Activated naive CD4-positive, alpha-beta T cell treated with anti-CD3 and anti-CD28 coated beads for 36 hours (primary cell): Measurements from ENCODE around the gene CD33. TPM values are rescaled to one million over a fixed set of nuclear protein-coding genes. Genes with fewer than 3 reads are reported as not detected.

Experiments used
- CTCF ChIA-PET: fragments of 350-600 bp; sonication (Branson Sonifier 250); formaldehyde crosslinking; loops from one replicate; lab custom pipeline; 2021; ENCODE audit warnings: antibody characterized with exemption; lab: Charles Lee
- DNase-seq: peaks from one replicate; pipeline ENCODE4 v3.0.0-alpha.2; 2020
- H3K27ac Mint-ChIP-seq: one replicate; pipeline ENCODE4 v1.8.0; 2021; ENCODE audit warnings: mild to moderate bottlenecking, mixed read lengths
- H3K27me3 Mint-ChIP-seq: one replicate; pipeline ENCODE4 v1.8.0; 2021; ENCODE audit warnings: low read depth, mixed read lengths
- H3K36me3 Mint-ChIP-seq: one replicate; pipeline ENCODE4 v1.8.0; 2021; ENCODE audit warnings: low read depth, mixed read lengths
- H3K4me1 Mint-ChIP-seq: one replicate; pipeline ENCODE4 v1.8.0; 2021; ENCODE audit warnings: low read depth, mixed read lengths
- H3K4me3 Mint-ChIP-seq: one replicate; pipeline ENCODE4 v1.8.0; 2021; ENCODE audit warnings: mild to moderate bottlenecking, moderate library complexity, mixed read lengths
- H3K9me3 Mint-ChIP-seq: one replicate; pipeline ENCODE4 v1.8.0; 2021; ENCODE audit warnings: mixed read lengths
- intact Hi-C: fragments of 100-400 bp; cut with micrococcal nuclease; formaldehyde crosslinking; loops from one replicate; pipeline ENCODE4 v1.15.1; 2023
- total RNA-seq, 2 experiments: library from RNA; stranded (reverse); gene quantifications; one replicate each; pipeline ENCODE4 v1.2.3, GENCODE V29; 2021

The CD33 gene
- total RNA-seq, 2 experiments from 2014 or later = 0.69 to 1.1 TPM

DNA sequence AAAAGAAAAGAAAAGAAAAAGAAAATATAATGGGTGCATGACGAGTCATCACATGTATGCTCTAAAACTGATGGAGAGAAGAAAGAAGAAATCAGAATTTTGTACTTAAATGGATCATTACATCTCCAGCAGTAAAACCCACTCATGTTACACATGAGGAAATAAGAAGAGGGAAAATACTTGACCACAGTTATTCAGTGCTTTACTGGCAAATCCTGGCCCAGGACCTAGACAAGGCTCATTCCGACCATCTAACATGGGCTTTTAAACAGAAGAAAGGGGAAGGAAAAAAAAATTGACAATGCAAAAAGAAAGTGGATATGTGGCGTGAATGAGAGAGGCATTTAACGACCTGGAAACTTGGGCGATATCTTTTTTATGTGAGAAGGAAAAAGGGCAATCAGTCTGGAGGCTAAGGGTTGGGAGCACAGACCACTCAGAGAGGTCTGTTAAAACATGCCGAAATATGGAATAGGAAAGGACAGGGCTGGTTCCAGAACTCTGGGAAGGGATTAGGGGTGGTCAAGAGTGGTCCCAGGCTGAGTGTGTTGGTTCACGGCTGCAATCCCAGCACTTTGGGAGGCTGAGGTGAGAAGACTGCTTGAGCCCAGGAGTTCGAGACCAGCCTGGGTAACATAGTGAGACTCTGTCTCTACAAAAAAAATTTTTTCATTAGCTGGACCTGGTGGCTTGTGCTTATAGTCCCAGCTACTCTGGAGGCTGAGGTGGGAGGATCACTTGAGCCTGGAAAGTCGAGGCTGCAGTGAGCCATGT lies 27.6 kb downstream of the CD33 start:
- Mint-ChIP-seq H3K4me1 (no peaks in the 10 kb centered on the region), H3K27me3 (peaks cover 3% of the 10 kb centered on the region), H3K36me3 (no peaks in the 10 kb centered on the region), H3K9me3 (no peaks in the 10 kb centered on the region), H3K4me3 (no peak overlapping the region), H3K27ac (no peak overlapping the region)
- intact Hi-C loops = no loop called here
- DNase-seq = no peak
- CTCF ChIA-PET = interaction anchor here (0.6 to 0.7 kb wide), 2 partner anchors 129 to 1015 kb away, joined by 3 read pairs; no protein-coding TSS in a partner anchor

DNA sequence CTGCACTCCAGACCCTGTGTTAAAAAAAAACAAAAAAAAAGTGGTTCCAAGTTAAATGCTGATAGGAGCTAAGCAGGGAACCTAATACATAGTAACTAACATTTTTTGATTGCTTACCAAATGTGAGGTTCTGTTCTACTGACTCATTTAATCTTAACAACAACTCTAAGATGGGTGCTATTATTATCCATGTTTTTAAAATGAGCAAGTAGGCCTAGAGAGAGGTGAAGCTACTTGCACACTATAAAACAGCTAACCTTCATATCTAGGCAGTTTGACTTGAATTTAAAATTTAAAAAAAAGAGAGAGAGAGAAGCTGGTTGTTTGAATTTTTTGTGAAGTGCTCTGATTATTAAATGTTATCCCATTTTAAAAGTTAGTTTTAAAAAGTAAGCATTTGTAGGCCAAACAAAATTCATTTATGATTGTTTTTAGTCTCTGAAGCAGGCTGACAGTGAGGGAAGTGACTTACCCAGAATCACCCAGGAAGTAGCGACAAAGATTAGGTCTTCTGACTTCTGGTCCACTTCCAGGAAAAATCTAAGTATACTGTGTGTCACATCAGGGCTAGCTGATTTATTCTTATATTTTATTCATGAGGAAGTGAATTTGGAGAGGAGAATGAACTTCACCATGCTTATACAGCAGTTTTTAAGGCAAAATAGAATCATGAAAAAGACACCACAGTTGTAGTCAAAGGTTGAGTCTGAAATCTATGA lies 28.4 kb downstream of the CD33 start:
- CTCF ChIA-PET = interaction anchor here (0.6 to 0.7 kb wide), 3 partner anchors 129 to 1015 kb away, joined by 3 read pairs; no protein-coding TSS in a partner anchor
- no peak overlapping the region for H3K27ac Mint-ChIP-seq
- no peaks in the 10 kb centered on the region for H3K9me3 Mint-ChIP-seq
- no peaks in the 10 kb centered on the region for H3K4me1 Mint-ChIP-seq
- H3K4me3 Mint-ChIP-seq = no peak overlapping the region
- no peak for DNase-seq
- H3K36me3 Mint-ChIP-seq = no peaks in the 10 kb centered on the region
- peaks cover 7% of the 10 kb centered on the region for H3K27me3 Mint-ChIP-seq
- intact Hi-C loops = no loop called here

DNA sequence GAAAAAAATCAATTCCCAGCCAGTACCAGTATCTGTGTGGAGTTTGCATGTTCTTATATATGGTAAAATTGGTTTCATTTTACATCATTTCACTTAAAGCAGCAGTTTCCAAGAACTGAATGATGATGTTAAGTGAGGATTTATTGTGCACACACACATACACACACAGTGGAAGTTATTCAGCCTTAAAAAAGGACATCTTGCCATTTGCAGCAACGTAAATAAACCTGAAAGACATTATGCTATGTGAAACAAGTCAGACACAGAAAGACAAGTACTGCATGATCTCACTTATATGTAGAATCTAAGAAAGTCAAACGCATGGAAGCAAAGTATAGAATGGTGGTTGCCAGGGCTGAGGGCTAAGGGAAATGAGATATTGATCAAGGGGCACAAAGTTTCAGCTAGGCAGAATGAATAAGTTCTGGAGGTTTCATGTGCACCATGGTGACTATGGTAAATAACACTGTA lies 31.3 kb downstream of the CD33 start:
- H3K4me1 Mint-ChIP-seq = no peaks in the 10 kb centered on the region
- DNase-seq = no peak

DNA sequence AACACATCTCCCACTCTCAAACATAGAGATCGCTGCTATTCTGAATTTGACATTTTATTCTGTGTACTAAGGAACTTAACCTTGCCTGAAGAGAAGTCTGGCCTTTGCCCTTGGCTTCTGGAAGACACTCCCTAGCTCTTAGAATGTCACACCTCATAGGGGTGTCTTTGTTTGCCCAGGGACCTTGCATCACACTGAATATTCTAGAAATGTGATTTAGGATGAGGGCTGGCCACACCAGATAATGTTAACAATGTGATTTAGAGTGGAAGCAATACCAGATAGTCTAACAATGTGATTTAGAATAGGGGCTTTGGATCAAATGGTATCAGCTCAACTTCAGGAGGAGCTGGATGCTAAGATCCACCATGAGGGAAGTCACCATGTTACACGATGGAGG lies 32.6 kb downstream of the CD33 start:
- Mint-ChIP-seq H3K4me1 (no peaks in the 10 kb centered on the region), H3K4me3 (no peak overlapping the region), H3K9me3 (no peaks in the 10 kb centered on the region), H3K27ac (no peak overlapping the region), H3K27me3 (peaks cover 26% of the 10 kb centered on the region), H3K36me3 (no peaks in the 10 kb centered on the region)
- intact Hi-C loops = no loop called here
- CTCF ChIA-PET = interaction anchor here (0.9 to 1.8 kb wide), 4 partner anchors 13 to 98 kb away, joined by 3 to 6 read pairs (median 4); no protein-coding TSS in a partner anchor
- no peak for DNase-seq

More for the DNA sequence above, 31.3 kb downstream of the CD33 start:
- CTCF ChIA-PET = interaction anchor here (1.8 kb wide), 1 partner anchor 15 kb away, joined by 6 read pairs; no protein-coding TSS in a partner anchor
- no peak overlapping the region for H3K27ac Mint-ChIP-seq
- no peaks in the 10 kb centered on the region for H3K9me3 Mint-ChIP-seq
- H3K36me3 Mint-ChIP-seq = no peaks in the 10 kb centered on the region
- intact Hi-C loops = no loop called here
- H3K27me3 Mint-ChIP-seq = peaks cover 18% of the 10 kb centered on the region
- no peak overlapping the region for H3K4me3 Mint-ChIP-seq

DNA sequence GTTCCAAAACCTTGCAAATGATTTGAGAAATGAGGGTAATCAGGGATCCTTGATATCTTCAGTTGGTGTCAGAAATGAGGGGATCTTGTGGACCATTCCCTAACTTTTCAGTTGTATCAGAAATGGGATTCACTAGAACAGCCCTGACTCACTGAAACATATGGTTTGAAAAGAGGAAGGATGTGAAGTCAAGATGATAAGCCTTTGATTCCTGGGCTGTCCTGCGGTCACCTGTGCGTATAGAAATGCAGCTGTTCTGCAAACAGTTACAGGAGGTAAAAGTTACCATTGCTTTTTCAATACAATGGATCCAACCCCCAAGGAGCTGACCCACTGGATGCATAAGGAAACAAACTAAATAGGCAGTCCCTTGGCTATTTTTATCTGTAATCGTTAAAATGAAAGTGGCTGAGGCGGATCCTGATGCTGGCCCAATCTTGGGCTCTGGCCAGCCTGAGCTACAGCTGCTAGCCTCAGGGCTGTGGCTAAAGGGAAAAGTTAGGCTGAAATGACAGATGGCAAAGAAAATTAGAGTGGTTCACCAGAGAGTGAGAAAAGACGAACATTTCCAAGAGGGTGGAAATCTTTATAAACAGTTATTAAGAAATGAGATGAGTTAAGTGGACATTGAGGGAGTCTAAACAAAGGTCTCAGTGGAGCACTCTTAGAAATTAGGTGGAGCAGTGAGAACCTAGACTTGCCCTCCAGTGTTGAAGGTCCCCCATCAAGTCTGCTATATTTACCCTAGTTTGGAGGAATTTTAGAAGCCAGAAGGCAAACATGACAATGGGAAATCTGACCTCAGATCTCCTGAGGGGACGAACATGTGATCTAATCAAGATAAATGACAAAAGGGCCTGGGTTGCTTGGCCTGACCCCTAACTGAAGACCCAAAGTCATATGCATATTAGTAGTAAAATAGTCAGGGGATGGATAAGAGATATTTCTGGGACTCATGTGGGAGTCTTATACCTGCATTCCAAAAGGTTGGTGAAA lies 33.6 kb downstream of the CD33 start:
- intact Hi-C loops = loop anchor here (1.0 kb wide), 1 partner anchor 100 kb away; no protein-coding TSS in a partner anchor
- Mint-ChIP-seq H3K4me1 (no peaks in the 10 kb centered on the region), H3K4me3 (no peak overlapping the region), H3K27me3 (peaks cover 26% of the 10 kb centered on the region), H3K36me3 (no peaks in the 10 kb centered on the region), H3K9me3 (no peaks in the 10 kb centered on the region), H3K27ac (no peak overlapping the region)
- DNase-seq = no peak
- CTCF ChIA-PET = interaction anchor here (0.5 to 2.3 kb wide), 10 partner anchors 12 to 1100 kb away, joined by 3 to 20 read pairs (median 4); no protein-coding TSS in a partner anchor

DNA sequence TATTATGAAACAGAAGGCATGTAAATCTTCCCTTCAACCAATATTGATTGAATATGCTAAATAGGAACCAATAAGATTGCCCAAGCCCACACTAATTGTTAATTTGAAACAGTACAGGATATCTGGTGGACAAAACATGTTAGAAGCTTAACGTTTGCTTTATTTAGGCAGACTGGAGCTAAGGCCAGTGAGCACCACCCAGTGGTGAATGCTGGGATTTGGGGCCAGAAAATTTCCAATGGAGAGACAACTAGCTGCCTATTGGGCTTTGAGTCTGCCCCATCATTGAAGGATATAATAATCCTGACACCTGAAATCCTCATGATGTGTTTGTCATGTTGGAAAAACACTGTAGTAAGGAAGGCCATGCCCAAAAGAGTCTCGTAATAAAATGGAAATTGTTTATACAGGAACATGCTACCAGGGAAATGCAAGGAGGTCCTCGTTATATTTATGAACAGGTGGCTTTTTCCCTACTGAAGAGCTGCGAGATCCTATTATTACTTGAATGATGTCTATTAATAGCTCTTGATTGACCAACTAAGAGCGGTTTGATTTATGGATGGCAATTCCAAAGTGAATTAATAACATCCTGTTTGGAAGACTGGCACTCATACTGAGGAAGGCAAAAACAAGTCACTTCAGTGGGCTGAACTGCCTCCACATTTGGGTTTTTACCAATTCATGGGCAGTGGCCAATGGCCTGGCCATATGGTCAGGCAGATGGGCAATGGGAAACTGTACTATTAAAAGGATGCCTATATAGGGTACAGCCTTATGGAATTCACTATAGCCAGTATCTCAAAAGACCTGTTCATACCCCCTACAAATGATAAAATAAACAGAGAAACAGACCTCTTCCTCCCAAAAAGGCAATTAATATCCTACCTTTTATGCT lies 34.7 kb downstream of the CD33 start:
- no peak overlapping the region for H3K4me3 Mint-ChIP-seq
- H3K27ac Mint-ChIP-seq = no peak overlapping the region
- DNase-seq = peak; percentile 65
- CTCF ChIA-PET = interaction anchor here (0.6 to 2.3 kb wide), 9 partner anchors 9 to 957 kb away, joined by 3 to 20 read pairs (median 4); partner anchors contain the start of gene SIGLECL1
- H3K27me3 Mint-ChIP-seq = peaks cover 26% of the 10 kb centered on the region
- intact Hi-C loops = loop anchor here (1.0 kb wide), 1 partner anchor 101 kb away; no protein-coding TSS in a partner anchor
- H3K9me3 Mint-ChIP-seq = no peaks in the 10 kb centered on the region
- H3K36me3 Mint-ChIP-seq = no peaks in the 10 kb centered on the region
- H3K4me1 Mint-ChIP-seq = no peaks in the 10 kb centered on the region

DNA sequence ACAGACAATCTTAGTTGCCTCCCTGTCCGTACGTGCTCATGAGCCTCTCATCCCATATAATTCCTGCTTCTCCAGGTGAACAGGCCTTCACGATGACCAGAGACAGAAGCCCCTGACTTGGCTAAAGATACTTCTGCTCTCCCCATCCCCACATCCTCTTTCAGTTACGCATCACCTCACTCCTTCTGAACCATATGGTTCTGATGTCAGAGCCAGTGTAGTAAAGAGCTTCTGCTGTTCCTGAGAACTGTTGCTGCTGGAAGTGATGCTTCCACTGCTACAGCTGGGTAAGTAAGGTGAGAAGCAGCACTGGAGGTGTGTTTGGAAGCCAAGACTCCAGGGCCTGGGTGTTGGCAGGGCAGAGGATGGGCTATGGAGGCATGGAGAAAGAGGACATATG lies 38.9 kb downstream of the CD33 start:
- CTCF ChIA-PET = no interaction called here
- no peaks in the 10 kb centered on the region for H3K36me3 Mint-ChIP-seq
- no peak for DNase-seq
- intact Hi-C loops = no loop called here
- H3K9me3 Mint-ChIP-seq = no peaks in the 10 kb centered on the region
- H3K4me3 Mint-ChIP-seq = no peak overlapping the region
- H3K27ac Mint-ChIP-seq = no peak overlapping the region
- H3K4me1 Mint-ChIP-seq = no peaks in the 10 kb centered on the region
- peaks cover 16% of the 10 kb centered on the region for H3K27me3 Mint-ChIP-seq

DNA sequence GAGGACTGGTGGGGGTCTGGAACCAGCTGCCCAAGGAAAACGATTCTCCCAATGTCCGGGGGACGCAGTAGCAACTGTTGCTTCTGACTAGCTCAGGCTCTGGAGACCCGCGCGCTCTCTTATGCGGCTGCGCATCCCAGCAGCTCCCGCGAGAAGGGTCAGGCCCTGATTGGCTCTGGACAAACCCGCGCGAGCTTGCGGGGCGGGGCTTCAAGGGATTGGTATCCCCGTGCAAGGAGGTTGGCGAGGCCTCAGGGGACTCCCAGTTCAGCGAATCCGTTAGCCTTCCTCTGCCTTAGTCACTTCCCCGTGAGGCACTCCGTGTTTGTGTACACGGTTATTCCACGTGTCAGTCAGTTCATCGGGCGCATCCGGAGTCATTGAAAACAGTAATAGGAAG lies 46.2 kb downstream of the CD33 start:
- no peaks in the 10 kb centered on the region for H3K36me3 Mint-ChIP-seq
- CTCF ChIA-PET = interaction anchor here (1.4 to 2.1 kb wide), 2 partner anchors 12 to 14 kb away, joined by 5 to 6 read pairs; no protein-coding TSS in a partner anchor
- no peak overlapping the region for H3K27ac Mint-ChIP-seq
- H3K4me1 Mint-ChIP-seq = peaks cover 6% of the 10 kb centered on the region
- H3K9me3 Mint-ChIP-seq = no peaks in the 10 kb centered on the region
- H3K4me3 Mint-ChIP-seq = no peak overlapping the region
- H3K27me3 Mint-ChIP-seq = no peaks in the 10 kb centered on the region
- DNase-seq = no peak
- intact Hi-C loops = no loop called here

DNA sequence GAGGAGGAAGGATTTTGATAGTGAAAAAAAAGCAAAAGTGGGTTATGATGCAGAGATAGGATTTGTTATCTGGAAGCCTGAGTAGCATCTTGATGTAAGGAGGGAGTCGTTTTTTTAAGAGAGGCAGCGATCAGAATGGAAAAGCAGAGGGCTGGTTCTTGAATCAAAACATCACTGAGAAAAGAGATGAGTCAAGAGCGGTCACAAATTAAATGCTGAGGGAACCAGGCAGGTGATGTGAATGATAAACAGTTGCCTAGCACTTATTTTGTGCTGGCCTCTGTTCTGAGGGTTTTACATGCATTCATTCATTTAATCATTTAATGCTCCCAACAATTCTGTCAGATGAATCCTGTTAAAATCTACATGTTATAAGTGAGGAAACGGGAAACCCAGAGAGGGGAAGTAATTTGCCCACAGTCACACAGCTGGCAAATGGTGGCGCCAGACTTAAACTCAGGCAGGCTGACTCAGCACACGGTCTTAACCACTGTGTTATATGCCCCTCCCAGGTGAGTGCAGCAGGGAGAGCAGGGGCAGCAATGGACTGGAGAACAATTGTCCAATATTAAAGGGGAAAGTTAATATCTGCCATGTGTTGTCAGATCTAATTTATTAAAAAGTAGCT lies 47.4 kb downstream of the CD33 start:
- H3K27ac Mint-ChIP-seq = no peak overlapping the region
- H3K9me3 Mint-ChIP-seq = no peaks in the 10 kb centered on the region
- CTCF ChIA-PET = interaction anchor here (2.1 kb wide), 1 partner anchor 15 kb away, joined by 6 read pairs; no protein-coding TSS in a partner anchor
- intact Hi-C loops = no loop called here
- H3K27me3 Mint-ChIP-seq = no peaks in the 10 kb centered on the region
- H3K36me3 Mint-ChIP-seq = no peaks in the 10 kb centered on the region
- H3K4me3 Mint-ChIP-seq = no peak overlapping the region
- DNase-seq = peak; percentile 24
- peaks cover 6% of the 10 kb centered on the region for H3K4me1 Mint-ChIP-seq

DNA sequence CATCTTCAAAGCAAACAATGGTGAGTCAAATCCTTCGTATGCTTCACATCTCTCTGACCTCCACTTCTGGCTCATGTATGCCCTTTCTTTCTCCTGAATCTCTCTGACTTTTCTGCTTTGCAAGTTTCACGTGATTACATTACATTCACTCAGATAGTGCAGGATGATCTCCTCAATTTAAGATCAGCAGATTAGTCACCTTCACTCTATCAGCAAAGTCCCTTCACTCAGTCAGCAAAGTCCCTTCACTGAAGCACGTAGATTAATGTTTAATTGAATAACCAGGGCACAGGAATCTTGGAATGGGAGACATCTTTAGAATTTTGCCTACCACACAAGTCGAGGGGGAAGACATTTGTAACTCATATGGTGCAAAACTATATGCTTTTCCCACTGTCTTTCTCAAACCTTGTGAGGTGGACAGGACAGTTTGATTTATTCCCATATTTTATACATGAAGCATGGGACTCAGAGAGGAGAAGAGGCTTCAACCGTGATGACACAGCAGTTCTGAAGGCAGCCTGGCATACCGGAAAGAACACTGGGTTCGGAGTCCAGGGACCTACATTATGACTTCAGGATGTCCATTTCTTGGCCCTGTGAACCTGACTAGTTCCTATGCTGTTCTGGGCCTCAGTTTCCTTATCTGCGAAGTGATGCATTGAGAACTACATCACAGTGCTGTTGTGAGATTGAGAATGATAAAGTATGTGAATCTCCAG lies 49.3 kb downstream of the CD33 start:
- Mint-ChIP-seq H3K4me1 (peaks cover 6% of the 10 kb centered on the region), H3K9me3 (no peaks in the 10 kb centered on the region), H3K4me3 (no peak overlapping the region), H3K27me3 (peaks cover 13% of the 10 kb centered on the region), H3K27ac (no peak overlapping the region), H3K36me3 (no peaks in the 10 kb centered on the region)
- no peak for DNase-seq
- CTCF ChIA-PET = no interaction called here
- intact Hi-C loops = no loop called here
